ENCODE measurements around the gene TUT1.

TUT1 gene

GRCh38 chr11:62605467-62605866 is 14.1 kb upstream of the TUT1 start:
- H3K4me1 ChIP-seq (ENCODE audit: control insufficient read depth in 2 of 2, insufficient read depth in 2 of 2, low read length in 2 of 2), result peaks cover 8 to 17% of the 10 kb centered on the region in 2 donors
- H3K9ac ChIP-seq (ENCODE audit: low read depth in 1 of 2, low read length in 2 of 2), result no peak overlapping the region
- no peaks in the 10 kb centered on the region for H3K27me3 ChIP-seq (ENCODE audit: control insufficient read depth in 2 of 2, insufficient read depth in 2 of 2, low read length in 2 of 2)
- no peak overlapping the region for H3K4me3 ChIP-seq (ENCODE audit: low read length in 2 of 2)
- peaks cover 14 to 22% of the 10 kb centered on the region in 2 donors for H3K36me3 ChIP-seq (ENCODE audit: control insufficient read depth in 2 of 2, insufficient read depth in 2 of 2, low read length in 2 of 2)
- H3K27ac ChIP-seq (ENCODE audit: low read depth in 2 of 2, low read length in 2 of 2), result no peak overlapping the region
- no peaks in the 10 kb centered on the region for H3K9me3 ChIP-seq (ENCODE audit: control insufficient read depth in 2 of 2, low read length in 2 of 2)

- H3K36me3 ChIP-seq (ENCODE audit: control insufficient read depth in 2 of 2, insufficient read depth in 2 of 2, low read length in 2 of 2), result peaks cover 12 to 17% of the 10 kb centered on the region in 2 donors
- H3K4me1 ChIP-seq (ENCODE audit: control insufficient read depth in 2 of 2, insufficient read depth in 2 of 2, low read length in 2 of 2), result peaks cover 17 to 26% of the 10 kb centered on the region in 2 donors
- H3K27ac ChIP-seq (ENCODE audit: low read depth in 2 of 2, low read length in 2 of 2), result no peak overlapping the region
- no peaks in the 10 kb centered on the region for H3K9me3 ChIP-seq (ENCODE audit: control insufficient read depth in 2 of 2, low read length in 2 of 2)
- no peak overlapping the region for H3K9ac ChIP-seq (ENCODE audit: low read depth in 1 of 2, low read length in 2 of 2)
- no peak overlapping the region for H3K4me3 ChIP-seq (ENCODE audit: low read length in 2 of 2)
- H3K27me3 ChIP-seq (ENCODE audit: control insufficient read depth in 2 of 2, insufficient read depth in 2 of 2, low read length in 2 of 2), result no peaks in the 10 kb centered on the region
Observed at GRCh38 chr11:62604460-62605120, 13.3 kb upstream of the TUT1 start.

- H3K36me3 ChIP-seq (ENCODE audit: control insufficient read depth in 2 of 2, insufficient read depth in 2 of 2, low read length in 2 of 2), result peaks cover 12 to 14% of the 10 kb centered on the region in 2 donors
- H3K27me3 ChIP-seq (ENCODE audit: control insufficient read depth in 2 of 2, insufficient read depth in 2 of 2, low read length in 2 of 2), result no peaks in the 10 kb centered on the region
- H3K9me3 ChIP-seq (ENCODE audit: control insufficient read depth in 2 of 2, low read length in 2 of 2), result no peaks in the 10 kb centered on the region
- no peak overlapping the region for H3K27ac ChIP-seq (ENCODE audit: low read depth in 2 of 2, low read length in 2 of 2)
- no peak overlapping the region for H3K4me3 ChIP-seq (ENCODE audit: low read length in 2 of 2)
- peaks cover 24 to 27% of the 10 kb centered on the region in 2 donors for H3K4me1 ChIP-seq (ENCODE audit: control insufficient read depth in 2 of 2, insufficient read depth in 2 of 2, low read length in 2 of 2)
- H3K9ac ChIP-seq (ENCODE audit: low read depth in 1 of 2, low read length in 2 of 2), result no peak overlapping the region
Observed at GRCh38 chr11:62603776-62604299, 12.5 kb upstream of the TUT1 start.

- H3K4me3 ChIP-seq (ENCODE audit: low read length in 2 of 2), result peak overlapping the region; percentile 90 to 94
- no peaks in the 10 kb centered on the region for H3K27me3 ChIP-seq (ENCODE audit: control insufficient read depth in 2 of 2, insufficient read depth in 2 of 2, low read length in 2 of 2)
- H3K9me3 ChIP-seq (ENCODE audit: control insufficient read depth in 2 of 2, low read length in 2 of 2), result no peaks in the 10 kb centered on the region
- peaks cover 13 to 18% of the 10 kb centered on the region in 2 donors for H3K36me3 ChIP-seq (ENCODE audit: control insufficient read depth in 2 of 2, insufficient read depth in 2 of 2, low read length in 2 of 2)
- H3K27ac ChIP-seq (ENCODE audit: low read depth in 2 of 2, low read length in 2 of 2), result peak overlapping the region; percentile 83 to 96
- H3K4me1 ChIP-seq (ENCODE audit: control insufficient read depth in 2 of 2, insufficient read depth in 2 of 2, low read length in 2 of 2), result peaks cover 25 to 27% of the 10 kb centered on the region in 2 donors
- peak overlapping the region in 1 of 2 donors; percentile 70 for H3K9ac ChIP-seq (ENCODE audit: low read depth in 1 of 2, low read length in 2 of 2)
Observed at GRCh38 chr11:62603072-62603408, 11.7 kb upstream of the TUT1 start.

- Histone ChIP-seq H3K9ac (ENCODE audit: low read depth in 1 of 2, low read length in 2 of 2) (peak overlapping the region; percentile 70 to 95), H3K4me1 (ENCODE audit: control insufficient read depth in 2 of 2, insufficient read depth in 2 of 2, low read length in 2 of 2) (peaks cover 25 to 27% of the 10 kb centered on the region in 2 donors), H3K9me3 (ENCODE audit: control insufficient read depth in 2 of 2, low read length in 2 of 2) (no peaks in the 10 kb centered on the region), H3K27me3 (ENCODE audit: control insufficient read depth in 2 of 2, insufficient read depth in 2 of 2, low read length in 2 of 2) (no peaks in the 10 kb centered on the region), H3K27ac (ENCODE audit: low read depth in 2 of 2, low read length in 2 of 2) (peak overlapping the region; percentile 83 to 96), H3K4me3 (ENCODE audit: low read length in 2 of 2) (peak overlapping the region; percentile 90 to 94), H3K36me3 (ENCODE audit: control insufficient read depth in 2 of 2, insufficient read depth in 2 of 2, low read length in 2 of 2) (peaks cover 17 to 24% of the 10 kb centered on the region in 2 donors)
Observed at GRCh38 chr11:62602141-62603071, 11.1 kb upstream of the TUT1 start.

- H3K27me3 ChIP-seq (ENCODE audit: control insufficient read depth in 2 of 2, insufficient read depth in 2 of 2, low read length in 2 of 2), result no peaks in the 10 kb centered on the region
- peak within 1 kb of the TSS; percentile 90 to 94 for H3K4me3 ChIP-seq (ENCODE audit: low read length in 2 of 2)
- peak within 1 kb of the TSS; percentile 95 for H3K9ac ChIP-seq (ENCODE audit: low read depth in 1 of 2, low read length in 2 of 2)
- no peaks in the 10 kb centered on the region for H3K9me3 ChIP-seq (ENCODE audit: control insufficient read depth in 2 of 2, low read length in 2 of 2)
- peak within 1 kb of the TSS; percentile 96 for H3K27ac ChIP-seq (ENCODE audit: low read depth in 2 of 2, low read length in 2 of 2)
- H3K36me3 ChIP-seq (ENCODE audit: control insufficient read depth in 2 of 2, insufficient read depth in 2 of 2, low read length in 2 of 2), result peaks cover 23 to 31% of the 10 kb centered on the region in 2 donors
- H3K4me1 ChIP-seq (ENCODE audit: control insufficient read depth in 2 of 2, insufficient read depth in 2 of 2, low read length in 2 of 2), result peaks cover 25 to 27% of the 10 kb centered on the region in 2 donors
Observed at GRCh38 chr11:62601372-62602140, 10.2 kb upstream of the TUT1 start, which contains the start of gene MTA2. Gene MTA2 (minus strand): TSS chr11:62601865. CDS start chr11:62601450, 415 bp downstream.

GRCh38 chr11:62601122-62601371 is 9.7 kb upstream of the TUT1 start:
- Histone ChIP-seq H3K36me3 (ENCODE audit: control insufficient read depth in 2 of 2, insufficient read depth in 2 of 2, low read length in 2 of 2) (peaks cover 28 to 36% of the 10 kb centered on the region in 2 donors), H3K9me3 (ENCODE audit: control insufficient read depth in 2 of 2, low read length in 2 of 2) (no peaks in the 10 kb centered on the region)

GRCh38 chr11:62600367-62601121 is 9.2 kb upstream of the TUT1 start:
- Histone ChIP-seq H3K9me3 (ENCODE audit: control insufficient read depth in 2 of 2, low read length in 2 of 2) (no peaks in the 10 kb centered on the region), H3K27me3 (ENCODE audit: control insufficient read depth in 2 of 2, insufficient read depth in 2 of 2, low read length in 2 of 2) (no peaks in the 10 kb centered on the region), H3K4me3 (ENCODE audit: low read length in 2 of 2) (peak overlapping the region; percentile 90 to 94), H3K27ac (ENCODE audit: low read depth in 2 of 2, low read length in 2 of 2) (peak overlapping the region; percentile 96), H3K36me3 (ENCODE audit: control insufficient read depth in 2 of 2, insufficient read depth in 2 of 2, low read length in 2 of 2) (peaks cover 31 to 39% of the 10 kb centered on the region in 2 donors), H3K4me1 (ENCODE audit: control insufficient read depth in 2 of 2, insufficient read depth in 2 of 2, low read length in 2 of 2) (peaks cover 25 to 27% of the 10 kb centered on the region in 2 donors), H3K9ac (ENCODE audit: low read depth in 1 of 2, low read length in 2 of 2) (peak overlapping the region; percentile 95)

More at GRCh38 chr11:62601122-62601371, 9.7 kb upstream of the TUT1 start:
- H3K4me3 ChIP-seq (ENCODE audit: low read length in 2 of 2), result peak overlapping the region; percentile 90 to 94
- H3K27ac ChIP-seq (ENCODE audit: low read depth in 2 of 2, low read length in 2 of 2), result peak overlapping the region; percentile 96
- peak overlapping the region; percentile 95 for H3K9ac ChIP-seq (ENCODE audit: low read depth in 1 of 2, low read length in 2 of 2)
- H3K27me3 ChIP-seq (ENCODE audit: control insufficient read depth in 2 of 2, insufficient read depth in 2 of 2, low read length in 2 of 2), result no peaks in the 10 kb centered on the region
- peaks cover 25 to 27% of the 10 kb centered on the region in 2 donors for H3K4me1 ChIP-seq (ENCODE audit: control insufficient read depth in 2 of 2, insufficient read depth in 2 of 2, low read length in 2 of 2)

- peak overlapping the region; percentile 90 to 94 for H3K4me3 ChIP-seq (ENCODE audit: low read length in 2 of 2)
- H3K27ac ChIP-seq (ENCODE audit: low read depth in 2 of 2, low read length in 2 of 2), result peak overlapping the region in 1 of 2 donors; percentile 41
- peak overlapping the region; percentile 95 for H3K9ac ChIP-seq (ENCODE audit: low read depth in 1 of 2, low read length in 2 of 2)
- H3K4me1 ChIP-seq (ENCODE audit: control insufficient read depth in 2 of 2, insufficient read depth in 2 of 2, low read length in 2 of 2), result peaks cover 25 to 26% of the 10 kb centered on the region in 2 donors
- H3K9me3 ChIP-seq (ENCODE audit: control insufficient read depth in 2 of 2, low read length in 2 of 2), result no peaks in the 10 kb centered on the region
- peaks cover 36 to 42% of the 10 kb centered on the region in 2 donors for H3K36me3 ChIP-seq (ENCODE audit: control insufficient read depth in 2 of 2, insufficient read depth in 2 of 2, low read length in 2 of 2)
- no peaks in the 10 kb centered on the region for H3K27me3 ChIP-seq (ENCODE audit: control insufficient read depth in 2 of 2, insufficient read depth in 2 of 2, low read length in 2 of 2)
Observed at GRCh38 chr11:62599901-62600300, 8.6 kb upstream of the TUT1 start.
